RKO (cell line): Measurements from ENCODE around the gene CACNG1.
"Not testable (repeated sequence)": the region's sequence is repeated elsewhere in the genome, so short reads cannot be mapped to it uniquely, and the experiment has no call there.

Experiments used
- DNase-seq: peaks from one replicate; pipeline ENCODE4 v3.0.0-alpha.2; 2016; ENCODE audit warnings: low spot score

The CACNG1 gene

DNA sequence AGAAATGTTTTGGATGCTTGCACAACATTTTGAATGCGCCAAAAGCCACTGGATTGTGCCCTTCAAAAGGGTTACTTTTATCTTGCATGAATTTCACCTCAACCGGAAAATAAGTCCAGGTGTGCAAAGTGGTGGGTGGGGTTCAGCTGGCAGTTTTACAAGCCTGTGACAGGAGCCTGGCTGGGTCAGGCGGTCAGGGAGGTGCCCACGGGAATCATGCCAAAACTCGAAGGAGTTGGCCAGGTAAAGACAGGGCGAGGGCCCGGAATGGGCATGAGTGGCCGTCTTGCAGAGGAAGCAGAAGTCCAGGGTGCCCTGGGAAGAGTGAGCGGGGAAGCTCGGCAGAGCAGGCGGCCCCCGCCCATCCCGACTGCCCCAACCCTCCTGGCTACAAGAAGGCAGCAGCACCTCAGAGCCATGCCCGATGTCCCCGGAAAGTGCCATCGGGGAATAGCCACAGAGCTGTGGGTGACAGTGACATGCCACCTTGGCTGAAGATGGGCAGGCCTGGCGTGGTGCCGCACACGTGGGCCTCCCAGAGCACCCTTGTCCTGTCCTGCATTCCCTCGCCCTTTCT lies 19.1 kb upstream of the CACNG1 start:
- no peak for DNase-seq

DNA sequence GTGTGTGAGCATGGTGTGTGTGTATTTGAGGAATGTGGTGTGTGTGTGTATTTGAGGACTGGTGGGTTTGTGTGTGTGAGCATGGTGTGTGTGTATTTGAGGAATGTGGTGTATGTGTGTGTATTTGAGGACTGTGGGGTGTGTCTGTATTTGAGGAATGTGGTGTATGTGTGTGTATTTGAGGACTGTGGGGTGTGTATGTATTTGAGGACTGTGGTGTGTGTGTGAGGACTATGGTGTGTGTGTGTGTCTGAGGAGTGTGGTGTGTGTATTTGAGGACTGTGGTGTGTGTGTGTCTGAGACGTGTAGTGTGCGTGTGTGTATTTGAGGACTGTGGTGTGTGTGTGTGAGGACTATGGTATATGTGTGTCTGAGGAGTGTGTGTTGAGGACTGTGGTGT lies 18.0 kb upstream of the CACNG1 start:
- no peak for DNase-seq

DNA sequence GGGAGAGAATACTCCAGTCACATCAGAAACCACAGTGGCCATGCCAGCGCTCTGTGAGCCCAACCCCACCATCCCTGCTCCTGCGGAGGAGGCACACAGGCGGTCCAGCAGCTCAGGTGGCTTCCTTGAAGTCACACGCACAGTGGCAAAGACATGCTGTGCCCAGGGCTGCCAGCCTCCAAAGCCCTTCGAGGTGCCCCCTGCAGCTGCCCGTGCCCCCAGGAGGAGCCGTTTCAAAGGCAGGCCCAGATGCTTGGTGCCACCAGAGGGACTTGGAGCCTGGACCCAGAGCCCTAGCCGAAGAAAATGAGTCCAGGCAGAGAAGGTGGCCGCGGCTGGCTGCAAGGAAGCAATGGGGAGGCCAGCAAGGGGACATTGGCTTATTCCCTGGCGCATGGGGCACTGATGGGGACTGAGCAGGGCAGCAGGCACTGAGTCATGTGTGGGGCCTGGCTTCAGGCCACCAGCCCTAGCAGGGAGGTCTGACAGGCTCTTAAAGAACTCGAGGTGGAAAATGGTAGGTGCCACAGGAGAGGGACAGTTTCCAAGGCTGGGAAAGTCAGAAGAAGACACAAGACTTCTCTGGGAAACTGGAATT lies 17.2 kb upstream of the CACNG1 start:
- DNase-seq = no peak

DNA sequence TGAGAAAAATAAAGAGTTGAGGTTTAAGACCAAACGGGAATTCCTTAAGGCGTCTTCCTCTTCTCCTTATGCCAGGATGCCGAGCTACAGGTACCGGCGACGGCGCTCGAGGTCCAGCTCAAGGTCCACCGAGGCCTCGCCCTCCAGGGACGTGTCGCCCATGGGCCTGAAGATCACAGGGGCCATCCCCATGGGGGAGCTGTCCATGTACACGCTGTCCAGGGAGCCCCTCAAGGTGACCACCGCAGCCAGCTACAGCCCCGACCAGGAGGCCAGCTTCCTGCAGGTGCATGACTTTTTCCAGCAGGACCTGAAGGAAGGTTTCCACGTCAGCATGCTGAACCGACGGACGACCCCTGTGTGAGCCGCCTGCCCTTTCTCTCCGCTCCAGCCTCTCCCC lies 13.7 kb upstream of the CACNG1 start:
- no peak for DNase-seq

DNA sequence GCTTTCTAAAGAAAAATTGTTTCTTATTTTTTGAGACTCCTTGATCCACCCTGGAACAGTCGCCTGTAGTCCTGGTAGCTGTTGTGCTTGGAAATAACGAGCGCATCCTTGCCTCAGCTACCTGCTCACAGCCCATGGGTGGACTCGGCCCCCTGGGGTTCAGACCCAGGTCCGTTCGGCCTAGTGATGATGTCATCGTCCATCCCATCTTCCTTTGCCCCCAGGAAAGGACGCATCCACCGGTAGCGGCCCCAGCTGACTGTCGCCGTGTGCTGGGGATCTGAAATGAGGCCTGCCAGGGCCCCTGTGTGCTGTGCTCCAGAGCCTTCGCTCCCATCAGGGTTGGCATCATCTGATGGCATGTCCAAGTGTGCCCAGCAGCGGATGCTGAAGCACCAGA lies 12.0 kb upstream of the CACNG1 start:
- DNase-seq = no peak

DNA sequence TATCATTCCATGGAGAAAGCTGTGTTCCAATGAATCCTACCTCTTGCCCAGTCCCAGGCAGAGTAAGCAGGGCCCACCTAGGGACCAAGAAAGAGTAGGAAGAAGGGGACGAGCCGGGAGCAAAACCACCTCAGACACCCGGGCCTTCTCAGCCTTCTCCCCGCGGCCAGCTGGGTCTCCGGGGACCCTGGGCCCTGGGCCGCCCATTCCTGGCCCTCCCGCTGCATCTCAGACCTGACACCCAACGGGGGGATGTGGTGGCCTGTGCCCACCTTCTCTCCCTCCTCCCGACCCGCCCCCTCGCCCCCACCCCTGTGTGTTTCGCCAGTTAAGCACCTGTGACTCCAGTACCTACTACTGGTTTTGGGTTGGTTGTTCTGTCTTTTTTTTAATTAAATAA lies 11.4 kb upstream of the CACNG1 start:
- no peak for DNase-seq

DNA sequence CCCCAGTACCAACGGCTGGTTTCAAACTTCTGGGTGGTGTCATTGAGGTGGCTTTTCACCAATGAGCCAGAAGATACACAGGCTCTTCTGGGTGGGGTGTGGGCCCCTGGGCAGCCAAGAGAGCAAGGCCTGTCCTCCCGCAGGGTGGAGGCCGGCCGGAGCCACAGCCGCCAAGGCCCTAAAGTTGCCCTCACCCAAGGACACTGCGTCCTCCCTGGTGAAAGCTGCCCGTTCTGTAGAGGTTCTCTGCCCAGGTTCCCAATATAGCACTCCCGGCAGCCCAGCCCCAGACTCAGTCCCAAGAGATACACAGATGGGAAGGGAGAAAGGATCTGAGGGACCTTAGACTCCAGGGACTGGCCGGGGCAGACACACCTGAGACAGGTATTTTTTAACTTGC lies 10.7 kb upstream of the CACNG1 start:
- no peak for DNase-seq

DNA sequence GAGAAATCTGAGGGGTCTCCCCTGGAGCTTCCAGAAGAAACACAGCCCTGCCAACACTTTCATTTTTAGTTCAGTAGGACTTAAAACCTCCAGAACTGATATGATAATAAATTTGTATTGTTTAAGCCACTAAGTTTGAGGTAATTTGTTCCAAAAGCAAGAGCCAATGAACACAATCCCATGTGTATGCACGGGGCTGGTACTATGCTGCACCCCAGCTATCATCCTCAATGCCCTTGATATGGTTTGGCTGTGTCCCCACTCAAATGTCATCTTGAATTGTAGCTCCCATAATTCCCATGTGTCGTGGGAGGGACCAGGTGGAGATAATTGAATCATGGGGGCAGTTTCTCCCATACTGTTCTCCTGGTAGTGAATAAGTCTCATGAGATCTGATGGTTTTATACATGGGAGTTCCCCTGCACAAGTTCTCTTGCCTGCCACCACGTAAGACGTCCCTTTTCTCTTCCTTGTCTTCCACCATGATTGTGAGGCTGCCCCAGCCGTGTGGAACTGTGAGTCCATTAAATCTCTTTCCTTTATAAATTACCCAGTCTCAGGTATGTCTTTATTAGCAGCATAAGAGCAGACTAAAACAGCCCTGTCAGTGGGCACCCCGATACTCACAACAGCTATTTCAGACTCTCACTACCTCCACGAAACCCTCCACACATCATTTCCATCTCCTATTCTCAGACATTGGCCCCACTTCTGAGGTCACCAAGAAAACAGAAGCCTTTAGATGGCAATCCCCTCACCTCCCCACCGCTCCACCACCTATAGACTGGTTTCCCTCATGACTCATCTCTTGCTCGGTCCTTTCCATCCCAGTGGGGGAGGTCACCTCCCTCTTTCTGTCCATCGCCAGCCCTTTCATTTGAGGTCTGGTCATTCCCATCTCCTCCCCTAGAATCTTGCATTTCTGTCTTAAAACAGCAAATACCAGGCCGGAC lies 8.9 kb upstream of the CACNG1 start:
- DNase-seq = no peak

DNA sequence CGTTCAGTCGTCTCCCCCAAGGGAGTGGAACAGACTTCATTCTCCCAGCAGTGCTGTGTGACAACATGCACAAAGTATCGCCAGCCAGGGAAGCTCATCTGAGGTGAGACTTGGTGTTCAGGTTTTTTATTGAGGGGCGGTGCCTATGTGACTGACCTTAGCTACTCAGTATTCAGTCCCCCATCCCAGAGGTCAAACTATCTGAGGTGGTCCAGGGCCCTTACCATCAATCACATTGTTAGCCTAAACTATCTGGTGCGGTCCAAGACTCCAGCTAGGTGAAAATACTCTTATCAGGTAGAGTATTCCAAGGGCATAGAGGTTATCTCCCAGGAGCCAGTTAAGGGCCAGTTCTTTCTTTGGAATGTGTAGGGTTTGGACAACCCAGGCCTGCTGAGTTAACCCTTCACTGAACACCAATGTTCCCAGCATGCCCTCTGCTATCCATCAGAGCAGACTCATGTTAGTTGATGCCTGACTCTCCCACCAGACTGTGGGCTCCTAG lies 5.4 kb upstream of the CACNG1 start:
- DNase-seq = no peak

DNA sequence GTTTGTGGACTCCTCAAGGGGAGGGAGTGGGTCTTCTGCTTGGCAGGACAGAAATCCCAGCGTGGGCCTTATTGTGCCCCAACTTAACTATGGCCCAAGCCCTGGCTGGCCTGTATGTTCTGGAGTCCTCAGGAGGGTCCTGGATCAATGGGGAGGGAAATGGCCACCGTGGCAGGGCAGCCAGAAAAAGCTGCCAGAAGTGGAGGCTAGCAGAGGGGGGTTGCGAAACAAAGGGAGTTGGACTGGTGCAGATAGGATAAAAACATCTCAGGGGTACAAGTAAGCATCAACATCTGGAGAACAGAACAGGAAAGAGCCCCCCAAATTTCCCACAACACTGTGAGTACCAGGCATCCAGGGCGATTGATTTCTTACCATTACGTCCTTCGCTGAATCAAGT lies 3.7 kb upstream of the CACNG1 start:
- DNase-seq = no peak

DNA sequence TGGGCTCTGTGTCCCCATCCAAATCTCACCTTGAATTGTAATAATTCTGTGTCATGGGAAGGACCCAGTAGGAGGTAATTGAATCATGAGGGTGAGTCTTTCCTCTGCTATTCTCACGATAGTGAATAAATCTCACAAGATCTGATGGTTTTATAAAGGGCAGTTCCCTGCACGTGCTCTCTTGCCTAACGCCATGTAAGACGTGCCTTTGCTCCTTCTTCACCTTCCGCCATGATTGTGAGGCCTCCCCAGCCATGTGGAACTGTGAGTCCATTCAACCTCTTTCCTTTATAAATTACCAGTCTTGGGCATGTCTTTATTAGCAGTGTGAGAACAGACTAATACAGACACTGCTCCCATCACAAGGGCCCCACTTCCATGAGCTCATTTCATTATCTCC lies 3.2 kb upstream of the CACNG1 start:
- not testable (repeated sequence) for DNase-seq

DNA sequence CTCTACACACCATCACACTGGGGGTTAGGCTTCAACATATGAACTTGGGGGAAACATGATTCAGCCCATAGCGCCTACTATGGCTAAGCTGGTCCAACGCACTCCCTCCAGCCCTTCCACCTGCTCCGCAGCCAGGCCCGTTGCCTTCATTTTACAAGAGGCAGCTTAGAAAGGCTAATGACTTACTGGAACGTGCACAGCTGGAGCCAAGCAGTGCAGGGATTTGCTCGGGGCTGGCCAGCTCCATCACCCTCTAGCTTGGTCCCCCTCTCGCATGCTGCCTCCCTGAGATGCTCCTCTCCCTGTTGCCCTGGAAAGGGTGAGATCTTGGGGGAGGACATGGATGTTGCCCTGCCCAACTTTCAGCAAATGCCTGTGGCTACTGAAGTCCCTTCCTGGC lies 2.8 kb upstream of the CACNG1 start:
- DNase-seq = no peak

DNA sequence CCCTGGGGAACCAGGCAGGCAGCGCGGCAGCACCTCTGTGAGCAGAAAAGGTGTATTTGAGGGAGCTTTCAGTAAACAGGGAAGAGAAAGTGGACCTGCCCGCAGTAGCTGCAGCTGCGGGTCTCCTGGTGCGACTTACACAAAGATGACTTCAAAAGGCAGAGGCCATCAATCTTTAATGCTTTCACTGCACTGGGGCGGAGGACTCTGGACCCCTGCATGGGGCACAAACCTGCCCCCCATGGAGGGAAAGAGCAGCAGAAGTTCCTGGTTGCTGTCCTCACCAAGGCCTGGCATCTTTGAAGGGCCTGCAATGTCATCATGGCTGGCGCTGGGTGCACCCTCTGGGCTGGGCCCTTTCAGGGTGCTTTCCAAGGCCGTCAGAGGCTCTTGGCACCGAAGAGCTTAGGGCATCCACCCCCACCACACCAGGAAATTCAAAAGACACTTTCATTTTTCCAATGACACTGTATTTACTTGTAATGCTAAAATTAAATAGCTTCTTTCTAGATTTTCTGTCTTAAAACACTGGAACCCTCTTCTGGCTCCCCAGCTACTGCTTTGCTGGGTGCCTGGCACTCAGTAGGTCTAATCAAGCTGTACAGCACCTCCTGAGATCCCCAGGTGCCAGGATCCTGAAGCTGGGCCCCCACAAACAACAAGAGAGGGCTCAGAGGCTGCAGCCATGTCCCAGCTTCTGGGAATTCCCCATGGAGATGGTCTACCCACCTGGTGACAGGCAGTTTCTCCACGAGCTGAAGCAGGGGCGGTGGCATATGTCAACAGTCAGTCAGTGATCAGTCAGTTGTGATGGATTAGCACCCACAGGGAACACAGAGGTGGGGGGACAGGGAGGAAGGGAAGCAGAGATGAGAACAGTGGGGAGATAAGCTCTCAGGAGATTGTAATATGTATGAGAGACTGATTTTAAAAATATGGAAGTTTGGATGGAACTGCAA lies 2.1 kb upstream of the CACNG1 start:
- no peak for DNase-seq

DNA sequence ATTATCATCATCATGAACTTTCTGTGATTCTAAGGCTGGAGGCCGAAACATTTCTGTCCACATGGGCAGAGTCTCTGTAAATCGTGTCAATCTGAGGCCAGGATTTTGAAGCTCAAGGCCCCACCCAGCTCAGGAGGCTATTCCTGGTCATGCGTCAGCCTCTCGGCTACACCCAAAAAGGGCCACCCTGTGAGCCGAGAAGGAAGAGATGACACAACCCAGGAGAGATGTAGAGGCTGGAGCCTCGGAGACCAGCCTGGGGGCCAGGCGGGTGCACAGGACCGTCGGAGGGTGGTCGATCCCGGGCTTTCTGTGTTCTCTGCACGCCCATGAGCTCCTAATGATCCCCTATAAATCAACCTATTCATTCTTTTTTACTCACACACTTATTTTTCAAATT lies 1.1 kb upstream of the CACNG1 start:
- no peak for DNase-seq

DNA sequence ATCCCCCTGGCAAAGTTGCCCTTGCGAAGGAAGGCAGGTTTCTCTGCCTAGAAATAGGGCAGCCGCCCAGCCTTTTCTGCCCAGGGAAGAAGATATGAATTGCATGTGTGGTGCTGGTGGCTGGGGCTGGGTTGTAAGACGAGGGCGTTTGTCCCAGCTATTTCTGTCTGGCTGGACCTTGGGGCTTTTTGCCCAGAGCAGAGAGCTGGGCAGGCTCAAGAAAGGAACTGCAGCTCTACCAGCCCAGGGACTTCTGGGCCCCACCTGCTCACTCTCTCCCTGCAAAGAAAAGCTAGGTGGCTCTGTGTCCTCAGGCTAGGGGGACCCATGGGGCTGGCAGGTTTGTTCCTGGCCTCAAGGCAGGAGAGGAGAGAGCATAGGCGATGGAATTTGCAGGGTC lies 586 bp downstream of the CACNG1 start:
- no peak for DNase-seq

DNA sequence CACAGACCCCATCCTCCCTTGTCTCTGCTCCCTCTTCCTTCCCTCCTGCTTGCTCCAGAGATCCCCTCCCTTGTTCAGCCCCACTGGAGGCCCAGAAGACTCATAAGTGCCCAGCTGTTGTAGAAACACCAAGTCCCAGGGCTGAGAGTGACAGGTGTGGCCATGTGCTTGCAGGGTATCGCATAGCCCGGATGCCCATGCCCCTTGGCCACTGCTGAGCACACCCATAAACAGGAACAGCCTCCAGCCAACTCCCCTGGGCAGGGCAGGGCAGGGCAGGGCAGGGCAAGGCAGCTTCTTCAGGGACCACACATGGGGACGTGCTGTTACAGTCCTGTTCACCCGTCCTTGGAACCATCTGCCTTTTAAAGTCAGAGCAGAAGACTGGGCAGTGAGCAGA lies 2.0 kb downstream of the CACNG1 start:
- DNase-seq = no peak

DNA sequence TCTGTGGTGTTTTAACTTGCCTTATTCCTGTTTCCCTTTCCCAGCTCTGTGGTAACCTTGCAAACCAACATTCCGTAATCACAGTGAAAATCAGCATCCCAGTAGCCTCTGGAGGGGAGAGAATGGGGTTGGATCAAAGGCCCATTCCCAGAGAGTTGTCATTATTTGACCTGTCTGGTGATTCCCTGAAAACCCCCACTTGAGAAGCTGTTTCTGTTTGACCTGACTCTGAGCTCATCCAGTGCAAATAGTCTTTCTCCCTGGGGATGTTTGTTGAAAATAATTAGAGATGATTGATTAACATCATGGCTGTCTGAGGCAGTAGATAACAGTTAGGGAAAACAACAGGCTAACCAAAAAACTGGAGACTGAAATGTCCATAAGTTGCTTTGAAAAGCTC lies 3.0 kb downstream of the CACNG1 start:
- no peak for DNase-seq

DNA sequence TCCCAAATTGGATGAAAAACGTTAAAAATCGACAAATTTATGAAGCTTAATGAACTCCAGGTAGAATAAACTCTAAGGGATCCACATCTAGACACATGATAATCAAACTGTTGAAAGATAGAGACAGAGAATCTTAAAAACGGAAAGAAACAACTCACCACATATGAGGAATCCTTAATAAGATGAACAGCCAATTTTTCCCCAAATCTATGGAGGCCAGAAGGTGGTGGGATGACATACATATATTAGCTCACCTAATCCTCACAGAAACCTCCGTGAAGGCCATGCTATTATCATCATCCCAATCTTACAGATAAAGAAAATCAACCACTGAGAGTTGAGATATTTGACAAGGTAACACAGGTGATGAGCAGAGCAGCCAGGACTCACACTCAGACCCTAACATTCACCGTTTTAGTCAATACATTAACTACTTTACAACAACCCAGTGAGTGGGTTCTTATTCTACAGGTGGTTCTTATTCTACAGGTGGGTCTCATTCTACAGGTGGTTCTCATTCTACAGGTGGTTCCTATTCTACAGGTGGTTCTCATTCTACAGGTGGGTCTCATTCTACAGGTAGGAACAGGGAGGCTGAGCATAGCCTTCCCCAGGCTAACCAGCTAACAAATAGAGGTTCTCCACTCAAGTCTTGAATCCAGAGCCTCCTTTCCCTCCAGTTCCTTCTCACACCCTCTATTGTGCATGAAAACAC lies 4.8 kb downstream of the CACNG1 start:
- no peak for DNase-seq

DNA sequence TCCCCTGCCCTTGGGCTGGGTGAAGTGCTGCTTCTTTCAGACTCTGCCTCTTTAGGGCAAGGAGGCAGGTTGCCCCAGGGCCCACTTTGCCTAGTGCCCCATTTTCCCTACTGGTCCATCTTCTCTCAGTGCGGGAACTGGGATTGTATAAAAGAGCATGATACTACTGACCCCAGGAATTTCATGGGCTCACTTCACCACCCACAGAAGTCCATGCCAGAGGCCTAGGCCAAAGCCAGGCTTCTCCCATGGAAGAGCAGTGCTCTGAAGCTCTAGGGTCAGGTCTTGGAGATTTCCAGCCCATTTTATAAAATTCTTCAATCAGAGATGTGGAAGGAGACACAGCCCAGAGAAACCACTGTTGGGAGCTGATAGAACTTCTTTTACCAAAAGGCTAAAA lies 5.7 kb downstream of the CACNG1 start:
- DNase-seq = no peak

DNA sequence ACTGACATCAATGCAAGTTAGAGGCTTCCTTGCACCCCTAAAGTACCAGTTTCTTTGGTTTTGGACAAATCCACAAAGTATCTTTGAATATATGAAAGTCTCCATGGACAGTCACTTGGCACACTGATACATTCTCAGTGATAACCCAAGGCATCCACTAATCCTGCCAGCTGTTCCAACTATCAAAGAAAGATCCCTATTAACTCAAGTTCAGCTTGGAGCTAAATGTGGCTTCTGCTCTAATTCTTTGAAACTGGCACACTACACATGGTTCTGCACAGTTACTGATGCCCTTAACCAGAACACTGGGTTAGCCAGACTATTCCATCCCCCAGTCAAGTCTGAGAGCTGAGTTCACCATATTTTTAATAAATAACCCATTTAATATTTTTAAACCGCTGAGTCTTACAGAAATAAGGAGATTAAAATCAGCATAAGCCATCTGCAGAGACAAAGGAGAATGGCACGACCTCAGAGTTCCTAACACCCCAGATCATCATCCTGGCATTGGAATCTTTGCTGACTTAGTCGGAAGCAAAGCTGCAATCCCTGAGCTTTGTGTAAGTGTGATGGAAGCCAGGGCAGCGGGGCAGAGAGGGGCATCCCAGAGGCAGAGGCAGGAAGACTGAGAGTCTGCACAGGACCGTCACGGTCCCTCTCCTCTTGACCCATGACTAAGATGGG lies 6.3 kb downstream of the CACNG1 start:
- DNase-seq = no peak

DNA sequence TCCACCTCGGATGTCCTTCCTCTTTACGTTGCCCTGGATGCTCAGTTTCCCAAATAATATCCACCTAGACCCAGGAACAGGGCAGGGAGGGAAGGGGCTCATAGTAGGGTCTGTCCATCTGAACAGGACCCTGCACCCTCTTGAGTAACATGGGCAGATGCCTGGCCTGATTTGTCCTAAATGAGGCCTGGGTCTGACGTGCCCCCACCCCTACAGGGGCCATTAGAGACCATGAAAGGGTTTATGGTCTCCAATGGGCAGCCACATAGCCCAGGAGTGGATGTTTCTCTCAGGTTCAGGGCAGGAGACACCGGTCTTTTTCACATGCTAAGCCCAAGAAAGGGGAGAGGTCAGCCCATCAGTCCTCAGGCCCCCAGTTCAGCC lies 6.8 kb downstream of the CACNG1 start:
- no peak for DNase-seq
